ENCODE data around the gene MRPS6.

MRPS6 gene

GRCh38 chr21:34141373-34141772 is 68.0 kb downstream of the MRPS6 start:
- peaks cover 4% of the 10 kb centered on the region for H3K9me3 ChIP-seq (ENCODE audit: severe bottlenecking)
- DNase-seq, result no peak
- H3K36me3 ChIP-seq, result peaks cover 9% of the 10 kb centered on the region
- no peaks in the 10 kb centered on the region for H3K27me3 ChIP-seq (ENCODE audit: insufficient read depth, low read depth, severe bottlenecking)
- H3K4me3 ChIP-seq (ENCODE audit: low read depth, low read length), result no peak overlapping the region
- no peak overlapping the region for H3K27ac ChIP-seq
- TF ChIP-seq CTCF (IDR thresholded peaks at IDR 0.05; ENCODE audit: low read depth, low read length), result no peak

GRCh38 chr21:34143685-34144182 is 70.4 kb downstream of the MRPS6 start:
- peaks cover 4% of the 10 kb centered on the region for H3K9me3 ChIP-seq (ENCODE audit: severe bottlenecking)
- no peak for TF ChIP-seq CTCF (IDR thresholded peaks at IDR 0.05; ENCODE audit: low read depth, low read length)
- no peak overlapping the region for H3K4me3 ChIP-seq (ENCODE audit: low read depth, low read length)
- no peak overlapping the region for H3K27ac ChIP-seq
- no peak for DNase-seq
- peaks cover 9% of the 10 kb centered on the region for H3K36me3 ChIP-seq
- H3K27me3 ChIP-seq (ENCODE audit: insufficient read depth, low read depth, severe bottlenecking), result no peaks in the 10 kb centered on the region

GRCh38 chr21:34144224-34144623 is 70.8 kb downstream of the MRPS6 start:
- no peak overlapping the region for H3K27ac ChIP-seq
- TF ChIP-seq CTCF (IDR thresholded peaks at IDR 0.05; ENCODE audit: low read depth, low read length), result no peak
- no peak for DNase-seq
- peaks cover 9% of the 10 kb centered on the region for H3K36me3 ChIP-seq
- peaks cover 4% of the 10 kb centered on the region for H3K9me3 ChIP-seq (ENCODE audit: severe bottlenecking)
- H3K27me3 ChIP-seq (ENCODE audit: insufficient read depth, low read depth, severe bottlenecking), result no peaks in the 10 kb centered on the region
- no peak overlapping the region for H3K4me3 ChIP-seq (ENCODE audit: low read depth, low read length)

- Histone ChIP-seq H3K36me3 (peaks cover 4% of the 10 kb centered on the region), H3K4me3 (ENCODE audit: low read depth, low read length) (no peak overlapping the region), H3K27ac (no peak overlapping the region), H3K9me3 (ENCODE audit: severe bottlenecking) (peaks cover 4% of the 10 kb centered on the region), H3K27me3 (ENCODE audit: insufficient read depth, low read depth, severe bottlenecking) (no peaks in the 10 kb centered on the region)
- no peak for TF ChIP-seq CTCF (IDR thresholded peaks at IDR 0.05; ENCODE audit: low read depth, low read length)
- DNase-seq, result no peak
Measured at GRCh38 chr21:34147792-34148418, 74.5 kb downstream of the MRPS6 start.

- no peaks in the 10 kb centered on the region for H3K27me3 ChIP-seq (ENCODE audit: insufficient read depth, low read depth, severe bottlenecking)
- H3K9me3 ChIP-seq (ENCODE audit: severe bottlenecking), result peaks cover 4% of the 10 kb centered on the region
- no peak overlapping the region for H3K27ac ChIP-seq
- no peak overlapping the region for H3K4me3 ChIP-seq (ENCODE audit: low read depth, low read length)
- H3K36me3 ChIP-seq, result peaks cover 4% of the 10 kb centered on the region
- DNase-seq, result no peak
- no peak for TF ChIP-seq CTCF (IDR thresholded peaks at IDR 0.05; ENCODE audit: low read depth, low read length)
Measured at GRCh38 chr21:34148419-34148804, 75.0 kb downstream of the MRPS6 start.
